Measurements from ENCODE around the gene ADAMTS4.

DNA sequence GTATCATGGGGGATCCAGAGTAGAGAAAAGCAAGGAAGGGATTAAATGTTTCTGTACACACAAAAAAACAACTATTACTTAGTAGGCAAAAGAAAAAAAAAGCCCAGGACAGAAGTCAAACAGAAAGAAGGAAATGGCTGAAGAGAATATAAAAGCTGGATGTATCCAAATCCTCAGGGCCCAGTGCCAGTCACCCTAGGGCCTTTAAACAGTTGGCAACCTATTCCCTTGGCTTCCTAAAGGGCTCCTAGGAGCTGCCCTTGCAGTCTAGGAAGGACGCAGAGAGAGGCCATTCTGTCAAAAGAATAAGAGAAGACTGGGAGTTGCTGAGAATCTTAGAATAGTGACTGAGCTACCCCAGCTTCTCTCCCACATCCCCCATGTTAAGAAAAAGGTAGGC, 26.5 kb downstream of the ADAMTS4 start:
- TF ChIP-seq, protein P1, sequence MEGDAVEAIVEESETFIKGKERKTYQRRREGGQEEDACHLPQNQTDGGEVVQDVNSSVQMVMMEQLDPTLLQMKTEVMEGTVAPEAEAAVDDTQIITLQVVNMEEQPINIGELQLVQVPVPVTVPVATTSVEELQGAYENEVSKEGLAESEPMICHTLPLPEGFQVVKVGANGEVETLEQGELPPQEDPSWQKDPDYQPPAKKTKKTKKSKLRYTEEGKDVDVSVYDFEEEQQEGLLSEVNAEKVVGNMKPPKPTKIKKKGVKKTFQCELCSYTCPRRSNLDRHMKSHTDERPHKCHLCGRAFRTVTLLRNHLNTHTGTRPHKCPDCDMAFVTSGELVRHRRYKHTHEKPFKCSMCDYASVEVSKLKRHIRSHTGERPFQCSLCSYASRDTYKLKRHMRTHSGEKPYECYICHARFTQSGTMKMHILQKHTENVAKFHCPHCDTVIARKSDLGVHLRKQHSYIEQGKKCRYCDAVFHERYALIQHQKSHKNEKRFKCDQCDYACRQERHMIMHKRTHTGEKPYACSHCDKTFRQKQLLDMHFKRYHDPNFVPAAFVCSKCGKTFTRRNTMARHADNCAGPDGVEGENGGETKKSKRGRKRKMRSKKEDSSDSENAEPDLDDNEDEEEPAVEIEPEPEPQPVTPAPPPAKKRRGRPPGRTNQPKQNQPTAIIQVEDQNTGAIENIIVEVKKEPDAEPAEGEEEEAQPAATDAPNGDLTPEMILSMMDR (conservative IDR thresholded peaks at IDR 0.05 in 1 of 2, IDR thresholded peaks at IDR 0.05 in 1 of 2; ENCODE audit: low read depth in 1 of 2, low read length in 2 of 2), result no peak
- no peak for TF ChIP-seq EZH2 (IDR thresholded peaks at IDR 0.05; ENCODE audit: low read length, missing control alignments)

Measured in fibroblast of lung (primary cell).